ENCODE data around the gene UBA1.

GRCh38 chrX:47180346-47180745, 13.3 kb upstream of the UBA1 start:
- TF ChIP-seq, protein P1, sequence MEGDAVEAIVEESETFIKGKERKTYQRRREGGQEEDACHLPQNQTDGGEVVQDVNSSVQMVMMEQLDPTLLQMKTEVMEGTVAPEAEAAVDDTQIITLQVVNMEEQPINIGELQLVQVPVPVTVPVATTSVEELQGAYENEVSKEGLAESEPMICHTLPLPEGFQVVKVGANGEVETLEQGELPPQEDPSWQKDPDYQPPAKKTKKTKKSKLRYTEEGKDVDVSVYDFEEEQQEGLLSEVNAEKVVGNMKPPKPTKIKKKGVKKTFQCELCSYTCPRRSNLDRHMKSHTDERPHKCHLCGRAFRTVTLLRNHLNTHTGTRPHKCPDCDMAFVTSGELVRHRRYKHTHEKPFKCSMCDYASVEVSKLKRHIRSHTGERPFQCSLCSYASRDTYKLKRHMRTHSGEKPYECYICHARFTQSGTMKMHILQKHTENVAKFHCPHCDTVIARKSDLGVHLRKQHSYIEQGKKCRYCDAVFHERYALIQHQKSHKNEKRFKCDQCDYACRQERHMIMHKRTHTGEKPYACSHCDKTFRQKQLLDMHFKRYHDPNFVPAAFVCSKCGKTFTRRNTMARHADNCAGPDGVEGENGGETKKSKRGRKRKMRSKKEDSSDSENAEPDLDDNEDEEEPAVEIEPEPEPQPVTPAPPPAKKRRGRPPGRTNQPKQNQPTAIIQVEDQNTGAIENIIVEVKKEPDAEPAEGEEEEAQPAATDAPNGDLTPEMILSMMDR (IDR thresholded peaks at IDR 0.05): no peak
- no peak for TF ChIP-seq POLR2A (IDR thresholded peaks at IDR 0.05)
